HepG2 (cell line): ENCODE results near the gene HS3ST5. TPM values are rescaled to one million over a fixed set of nuclear protein-coding genes. Genes with fewer than 3 reads are reported as not detected.

Experiments used
- ARHGAP35 ChIP-seq: sonication (generic); formaldehyde crosslinking; IDR thresholded peaks from 2 replicates; pipeline ENCODE4 v1.9.0; 2022; ENCODE audit warnings: mild to moderate bottlenecking, inconsistent platforms, moderate library complexity, missing genetic modification reagents, borderline replicate concordance
- BRD4 ChIP-seq: sonication (generic); formaldehyde crosslinking; IDR thresholded peaks from 2 replicates; pipeline ENCODE4 v1.4.0; 2020; ENCODE audit warnings: missing genetic modification reagents
- CCAR2 ChIP-seq: fragments of 200-400 bp; formaldehyde crosslinking; optimal IDR thresholded peaks from 2 replicates; pipeline ENCODE3; 2018; ENCODE audit warnings: low read depth, mild to moderate bottlenecking, low read length, moderate library complexity
- ELF3 ChIP-seq: IDR thresholded peaks from 2 replicates; pipeline ENCODE4 v1.6.1; 2016; ENCODE audit warnings: missing genetic modification reagents, missing compliant biosample characterization
- GLI4 ChIP-seq: sonication (generic); formaldehyde crosslinking; IDR thresholded peaks from 2 replicates; pipeline ENCODE4 v1.5.1; 2020; ENCODE audit warnings: missing genetic modification reagents, mild to moderate bottlenecking, moderate library complexity, borderline replicate concordance
- MED8 ChIP-seq: sonication (generic); formaldehyde crosslinking; IDR thresholded peaks from 2 replicates; pipeline ENCODE4 v1.8.1; 2023; ENCODE audit warnings: mild to moderate bottlenecking, missing genetic modification reagents; ENCODE audit not compliant: insufficient replicate concordance
- NFKB2 ChIP-seq: sonication (generic); formaldehyde crosslinking; IDR thresholded peaks from 2 replicates; pipeline ENCODE4 v1.4.0; 2020; ENCODE audit warnings: missing genetic modification reagents, borderline replicate concordance
- POGZ ChIP-seq: sonication (generic); formaldehyde crosslinking; IDR thresholded peaks from 2 replicates; pipeline ENCODE4 v1.4.0; 2020; ENCODE audit warnings: mild to moderate bottlenecking, missing genetic modification reagents
- PRMT3 ChIP-seq: sonication (generic); formaldehyde crosslinking; IDR thresholded peaks from 2 replicates; pipeline ENCODE4 v1.8.1; 2022; ENCODE audit warnings: low read depth, mild to moderate bottlenecking, moderate library complexity, missing genetic modification reagents, borderline replicate concordance
- RORA ChIP-seq: sonication (generic); formaldehyde crosslinking; IDR thresholded peaks from 2 replicates; pipeline ENCODE4 v1.5.0; 2020; ENCODE audit warnings: mild to moderate bottlenecking, missing genetic modification reagents, moderate library complexity
- XBP1 ChIP-seq: sonication (generic); formaldehyde crosslinking; IDR thresholded peaks from 2 replicates; pipeline ENCODE4 v1.5.0; 2020; ENCODE audit warnings: missing genetic modification reagents
- ZNF12 ChIP-seq: sonication (generic); formaldehyde crosslinking; IDR thresholded peaks from 2 replicates; pipeline ENCODE4 v1.5.0; 2020; ENCODE audit warnings: missing genetic modification reagents
- ZNF350 ChIP-seq: sonication (generic); formaldehyde crosslinking; IDR thresholded peaks from 2 replicates; pipeline ENCODE4 v1.4.0; 2020; ENCODE audit warnings: mild to moderate bottlenecking, low read depth, missing genetic modification reagents, borderline replicate concordance
- ZNF720 ChIP-seq: sonication (generic); formaldehyde crosslinking; IDR thresholded peaks from 2 replicates; pipeline ENCODE4 v1.4.0; 2020; ENCODE audit warnings: missing genetic modification reagents
- polyA plus RNA-seq, 8 experiments: library from polyadenylated mRNA; depleted of rRNA in 3 of 8; stranded (reverse) in 7 of 8; unstranded in 1 of 8; fragments of >200 nt; fragmentation: Illumina TruSeq in 4 of 8; extraction: Trizol in 4 of 8; gene quantifications; 2 replicates each; pipeline versions ENCODE4 v1.2.1 to v1.2.3, GENCODE V29; 2011 to 2016; ENCODE audit warnings: low read depth in 4 of 8, missing spikeins in 1 of 8, mixed read lengths in 1 of 8; ENCODE audit not compliant: insufficient read depth in 1 of 8
- total RNA-seq, 5 experiments: library from RNA; depleted of rRNA; stranded (reverse); fragments of >200 nt; fragmentation: Illumina TruSeq; extraction: Trizol; gene quantifications; 2 replicates each; pipeline ENCODE4 v1.2.3, GENCODE V29; 2016; ENCODE audit warnings: low read depth in 1 of 5
- TF ChIP-seq, protein P1 (sequence below): sonication (generic); formaldehyde crosslinking; IDR thresholded peaks from 2 replicates; pipeline ENCODE4 v1.5.0; 2020; ENCODE audit warnings: mild to moderate bottlenecking, missing genetic modification reagents, moderate library complexity
- TF ChIP-seq, protein P2 (sequence below): IDR thresholded peaks from 2 replicates; pipeline ENCODE4 v1.4.0; 2020; ENCODE audit warnings: mild to moderate bottlenecking, missing genetic modification reagents
- TF ChIP-seq, protein P3 (sequence below): sonication (generic); formaldehyde crosslinking; conservative IDR thresholded peaks from 2 replicates; pipeline ENCODE4 v1.8.0; 2022; ENCODE audit warnings: low read depth, missing genetic modification reagents
- TF ChIP-seq, protein P4 (sequence below): fragments of 450-650 bp; IDR thresholded peaks from 2 replicates; pipeline ENCODE4 v1.6.1; 2017; ENCODE audit warnings: mild to moderate bottlenecking

Gene HS3ST5
- total and polyA plus RNA-seq, 2 of the 13 experiments (the other 11 are each of a cell fraction or from before 2014, with no cell fraction given) = 1.1 to 1.6 TPM

GRCh38 chr6:114167583-114168576 lies 174.9 kb downstream of the HS3ST5 start (continued):
- TF ChIP-seq CCAR2 = no peak
- no peak for TF ChIP-seq ARHGAP35 (CRISPR knock-in tag)
- TF ChIP-seq ELF3 (CRISPR knock-in tag) = peak; percentile 99
- no peak for TF ChIP-seq RORA (CRISPR knock-in tag)
- peak; percentile 94 for TF ChIP-seq MED8 (CRISPR knock-in tag)
- no peak for TF ChIP-seq NFKB2 (CRISPR knock-in tag)
- TF ChIP-seq, protein P1, sequence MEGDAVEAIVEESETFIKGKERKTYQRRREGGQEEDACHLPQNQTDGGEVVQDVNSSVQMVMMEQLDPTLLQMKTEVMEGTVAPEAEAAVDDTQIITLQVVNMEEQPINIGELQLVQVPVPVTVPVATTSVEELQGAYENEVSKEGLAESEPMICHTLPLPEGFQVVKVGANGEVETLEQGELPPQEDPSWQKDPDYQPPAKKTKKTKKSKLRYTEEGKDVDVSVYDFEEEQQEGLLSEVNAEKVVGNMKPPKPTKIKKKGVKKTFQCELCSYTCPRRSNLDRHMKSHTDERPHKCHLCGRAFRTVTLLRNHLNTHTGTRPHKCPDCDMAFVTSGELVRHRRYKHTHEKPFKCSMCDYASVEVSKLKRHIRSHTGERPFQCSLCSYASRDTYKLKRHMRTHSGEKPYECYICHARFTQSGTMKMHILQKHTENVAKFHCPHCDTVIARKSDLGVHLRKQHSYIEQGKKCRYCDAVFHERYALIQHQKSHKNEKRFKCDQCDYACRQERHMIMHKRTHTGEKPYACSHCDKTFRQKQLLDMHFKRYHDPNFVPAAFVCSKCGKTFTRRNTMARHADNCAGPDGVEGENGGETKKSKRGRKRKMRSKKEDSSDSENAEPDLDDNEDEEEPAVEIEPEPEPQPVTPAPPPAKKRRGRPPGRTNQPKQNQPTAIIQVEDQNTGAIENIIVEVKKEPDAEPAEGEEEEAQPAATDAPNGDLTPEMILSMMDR (CRISPR knock-in tag) = 0 out of 2 replicates have a peak, but pooled peaks have one; percentile 7
- TF ChIP-seq, protein P2, sequence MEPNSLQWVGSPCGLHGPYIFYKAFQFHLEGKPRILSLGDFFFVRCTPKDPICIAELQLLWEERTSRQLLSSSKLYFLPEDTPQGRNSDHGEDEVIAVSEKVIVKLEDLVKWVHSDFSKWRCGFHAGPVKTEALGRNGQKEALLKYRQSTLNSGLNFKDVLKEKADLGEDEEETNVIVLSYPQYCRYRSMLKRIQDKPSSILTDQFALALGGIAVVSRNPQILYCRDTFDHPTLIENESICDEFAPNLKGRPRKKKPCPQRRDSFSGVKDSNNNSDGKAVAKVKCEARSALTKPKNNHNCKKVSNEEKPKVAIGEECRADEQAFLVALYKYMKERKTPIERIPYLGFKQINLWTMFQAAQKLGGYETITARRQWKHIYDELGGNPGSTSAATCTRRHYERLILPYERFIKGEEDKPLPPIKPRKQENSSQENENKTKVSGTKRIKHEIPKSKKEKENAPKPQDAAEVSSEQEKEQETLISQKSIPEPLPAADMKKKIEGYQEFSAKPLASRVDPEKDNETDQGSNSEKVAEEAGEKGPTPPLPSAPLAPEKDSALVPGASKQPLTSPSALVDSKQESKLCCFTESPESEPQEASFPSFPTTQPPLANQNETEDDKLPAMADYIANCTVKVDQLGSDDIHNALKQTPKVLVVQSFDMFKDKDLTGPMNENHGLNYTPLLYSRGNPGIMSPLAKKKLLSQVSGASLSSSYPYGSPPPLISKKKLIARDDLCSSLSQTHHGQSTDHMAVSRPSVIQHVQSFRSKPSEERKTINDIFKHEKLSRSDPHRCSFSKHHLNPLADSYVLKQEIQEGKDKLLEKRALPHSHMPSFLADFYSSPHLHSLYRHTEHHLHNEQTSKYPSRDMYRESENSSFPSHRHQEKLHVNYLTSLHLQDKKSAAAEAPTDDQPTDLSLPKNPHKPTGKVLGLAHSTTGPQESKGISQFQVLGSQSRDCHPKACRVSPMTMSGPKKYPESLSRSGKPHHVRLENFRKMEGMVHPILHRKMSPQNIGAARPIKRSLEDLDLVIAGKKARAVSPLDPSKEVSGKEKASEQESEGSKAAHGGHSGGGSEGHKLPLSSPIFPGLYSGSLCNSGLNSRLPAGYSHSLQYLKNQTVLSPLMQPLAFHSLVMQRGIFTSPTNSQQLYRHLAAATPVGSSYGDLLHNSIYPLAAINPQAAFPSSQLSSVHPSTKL (CRISPR knock-in tag) = peak; percentile 98
- TF ChIP-seq GLI4 (CRISPR knock-in tag) = no peak
- TF ChIP-seq, protein P3, sequence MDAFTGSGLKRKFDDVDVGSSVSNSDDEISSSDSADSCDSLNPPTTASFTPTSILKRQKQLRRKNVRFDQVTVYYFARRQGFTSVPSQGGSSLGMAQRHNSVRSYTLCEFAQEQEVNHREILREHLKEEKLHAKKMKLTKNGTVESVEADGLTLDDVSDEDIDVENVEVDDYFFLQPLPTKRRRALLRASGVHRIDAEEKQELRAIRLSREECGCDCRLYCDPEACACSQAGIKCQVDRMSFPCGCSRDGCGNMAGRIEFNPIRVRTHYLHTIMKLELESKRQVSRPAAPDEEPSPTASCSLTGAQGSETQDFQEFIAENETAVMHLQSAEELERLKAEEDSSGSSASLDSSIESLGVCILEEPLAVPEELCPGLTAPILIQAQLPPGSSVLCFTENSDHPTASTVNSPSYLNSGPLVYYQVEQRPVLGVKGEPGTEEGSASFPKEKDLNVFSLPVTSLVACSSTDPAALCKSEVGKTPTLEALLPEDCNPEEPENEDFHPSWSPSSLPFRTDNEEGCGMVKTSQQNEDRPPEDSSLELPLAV (CRISPR knock-in tag) = no peak
- TF ChIP-seq, protein P4, sequence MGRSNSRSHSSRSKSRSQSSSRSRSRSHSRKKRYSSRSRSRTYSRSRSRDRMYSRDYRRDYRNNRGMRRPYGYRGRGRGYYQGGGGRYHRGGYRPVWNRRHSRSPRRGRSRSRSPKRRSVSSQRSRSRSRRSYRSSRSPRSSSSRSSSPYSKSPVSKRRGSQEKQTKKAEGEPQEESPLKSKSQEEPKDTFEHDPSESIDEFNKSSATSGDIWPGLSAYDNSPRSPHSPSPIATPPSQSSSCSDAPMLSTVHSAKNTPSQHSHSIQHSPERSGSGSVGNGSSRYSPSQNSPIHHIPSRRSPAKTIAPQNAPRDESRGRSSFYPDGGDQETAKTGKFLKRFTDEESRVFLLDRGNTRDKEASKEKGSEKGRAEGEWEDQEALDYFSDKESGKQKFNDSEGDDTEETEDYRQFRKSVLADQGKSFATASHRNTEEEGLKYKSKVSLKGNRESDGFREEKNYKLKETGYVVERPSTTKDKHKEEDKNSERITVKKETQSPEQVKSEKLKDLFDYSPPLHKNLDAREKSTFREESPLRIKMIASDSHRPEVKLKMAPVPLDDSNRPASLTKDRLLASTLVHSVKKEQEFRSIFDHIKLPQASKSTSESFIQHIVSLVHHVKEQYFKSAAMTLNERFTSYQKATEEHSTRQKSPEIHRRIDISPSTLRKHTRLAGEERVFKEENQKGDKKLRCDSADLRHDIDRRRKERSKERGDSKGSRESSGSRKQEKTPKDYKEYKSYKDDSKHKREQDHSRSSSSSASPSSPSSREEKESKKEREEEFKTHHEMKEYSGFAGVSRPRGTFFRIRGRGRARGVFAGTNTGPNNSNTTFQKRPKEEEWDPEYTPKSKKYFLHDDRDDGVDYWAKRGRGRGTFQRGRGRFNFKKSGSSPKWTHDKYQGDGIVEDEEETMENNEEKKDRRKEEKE = no peak
- TF ChIP-seq PRMT3 (CRISPR knock-in tag) = no peak
- peak; percentile 89 for TF ChIP-seq BRD4
- TF ChIP-seq ZNF12 = peak; percentile 77
- TF ChIP-seq ZNF720 (CRISPR knock-in tag) = no peak
- peak; percentile 76 for TF ChIP-seq POGZ (CRISPR knock-in tag)
- TF ChIP-seq ZNF350 (CRISPR knock-in tag) = 0 out of 2 replicates have a peak, but pooled peaks have one; percentile 25
- no peak for TF ChIP-seq XBP1
